ENCODE results near the gene RAPH1.
"Not testable (repeated sequence)": the region's sequence is repeated elsewhere in the genome, so short reads cannot be mapped to it uniquely, and the experiment has no call there.

RAPH1 gene

GRCh38 chr2:203544402-203544801, 9.3 kb upstream of the RAPH1 start:
- intact Hi-C loops (cut with DNase I; ENCODE audit: low total_unique reads), result no loop called here
- no peak for TF ChIP-seq CTCF (IDR thresholded peaks at IDR 0.05)
- Histone ChIP-seq H3K27ac (no peak overlapping the region), H3K4me1 (no peaks in the 10 kb centered on the region), H3K9me3 (no peaks in the 10 kb centered on the region), H3K36me3 (no peaks in the 10 kb centered on the region), H3K27me3 (no peaks in the 10 kb centered on the region), H3K4me3 (no peak overlapping the region)
- no peak for DNase-seq

- no peaks in the 10 kb centered on the region for H3K9me3 ChIP-seq
- H3K4me3 ChIP-seq, result no peak overlapping the region
- no peaks in the 10 kb centered on the region for H3K4me1 ChIP-seq
- no peaks in the 10 kb centered on the region for H3K27me3 ChIP-seq
- no peak for DNase-seq
- H3K27ac ChIP-seq, result no peak overlapping the region
- no peaks in the 10 kb centered on the region for H3K36me3 ChIP-seq
- intact Hi-C loops (cut with DNase I; ENCODE audit: low total_unique reads), result no loop called here
- no peak for TF ChIP-seq CTCF (IDR thresholded peaks at IDR 0.05)
Measured at GRCh38 chr2:203543898-203544328, 8.8 kb upstream of the RAPH1 start.

- H3K9me3 ChIP-seq; H3K36me3 ChIP-seq; H3K4me1 ChIP-seq; H3K27ac ChIP-seq; H3K27me3 ChIP-seq; DNase-seq; H3K4me3 ChIP-seq; intact Hi-C loops (cut with DNase I; ENCODE audit: low total_unique reads): not testable (repeated sequence)
Measured at GRCh38 chr2:203540598-203540997, 5.5 kb upstream of the RAPH1 start.

GRCh38 chr2:203538237-203538636, 3.1 kb upstream of the RAPH1 start:
- H3K27ac ChIP-seq, H3K36me3 ChIP-seq, H3K4me3 ChIP-seq, H3K9me3 ChIP-seq, DNase-seq, H3K27me3 ChIP-seq: not testable (repeated sequence)
- H3K4me1 ChIP-seq, result peaks cover 0 to 11% (median 0%) of the 10 kb centered on the region in 4 donors
- intact Hi-C loops (cut with DNase I; ENCODE audit: low total_unique reads), result loop anchor here (5.0 kb wide), 1 partner anchor 44 kb away; no protein-coding TSS in a partner anchor

- not testable (repeated sequence) for H3K9me3 ChIP-seq, H3K36me3 ChIP-seq, H3K27ac ChIP-seq, H3K4me3 ChIP-seq, H3K27me3 ChIP-seq, DNase-seq
- intact Hi-C loops (cut with DNase I; ENCODE audit: low total_unique reads), result loop anchor here (5.0 kb wide), 1 partner anchor 46 kb away; no protein-coding TSS in a partner anchor
- H3K4me1 ChIP-seq, result peaks cover 0 to 27% (median 0%) of the 10 kb centered on the region in 4 donors
Measured at GRCh38 chr2:203536586-203536951, 1.5 kb upstream of the RAPH1 start.

- no peak for TF ChIP-seq CTCF (IDR thresholded peaks at IDR 0.05)
- Histone ChIP-seq H3K36me3 (no peaks in the 10 kb centered on the region), H3K27ac (peak overlapping the region; percentile 90 to 95), H3K4me1 (peaks cover 0 to 29% (median 0%) of the 10 kb centered on the region in 4 donors), H3K9me3 (no peaks in the 10 kb centered on the region), H3K4me3 (peak overlapping the region; percentile 99), H3K27me3 (no peaks in the 10 kb centered on the region)
- DNase-seq, result no peak
- intact Hi-C loops (cut with DNase I; ENCODE audit: low total_unique reads), result loop anchor here (5.0 kb wide), 1 partner anchor 46 kb away; no protein-coding TSS in a partner anchor
Measured at GRCh38 chr2:203535784-203536585, 884 bp upstream of the RAPH1 start.

- Histone ChIP-seq H3K9me3 (no peaks in the 10 kb centered on the region), H3K36me3 (no peaks in the 10 kb centered on the region), H3K4me3 (peak overlapping the region; percentile 99), H3K4me1 (peaks cover 0 to 38% (median 1%) of the 10 kb centered on the region in 4 donors), H3K27me3 (no peaks in the 10 kb centered on the region), H3K27ac (peak overlapping the region; percentile 90 to 95)
- no peak for TF ChIP-seq CTCF (IDR thresholded peaks at IDR 0.05)
- intact Hi-C loops (cut with DNase I; ENCODE audit: low total_unique reads), result loop anchor here (5.0 kb wide), 1 partner anchor 48 kb away; no protein-coding TSS in a partner anchor
- DNase-seq, result peak; percentile 21 to 71
Measured at GRCh38 chr2:203534621-203535077, 452 bp downstream of the RAPH1 start.

All from tibial artery (tissue), 4 donors.